OCI-LY7 (cell line): Measurements from ENCODE around the gene BRCA2. TPM values are rescaled to one million over a fixed set of nuclear protein-coding genes. Genes with fewer than 3 reads are reported as not detected.

ENCODE experiments used
- BruUV-seq: library from RNA; stranded (reverse); fragments of 400-500 nt; replicated peaks from 2 replicates; lab custom pipeline; 2021; lab: Mats Ljungman, UMichigan
- CTCF ChIA-PET: fragments of 300-600 bp; sonication (Branson Sonifier 250); formaldehyde crosslinking; loops from one replicate; lab custom pipeline; 2022; ENCODE audit warnings: antibody characterized with exemption; ENCODE audit not compliant: unreplicated experiment; lab: Charles Lee
- POLR2A ChIA-PET: fragments of 300-600 bp; sonication (Branson Sonifier 250); formaldehyde crosslinking; loops from one replicate; lab custom pipeline; 2022; ENCODE audit warnings: antibody characterized with exemption; lab: Charles Lee
- DNase-seq: peaks from one replicate; pipeline ENCODE4 v3.0.0-alpha.2; 2015; ENCODE audit warnings: low spot score
- H2AFZ ChIP-seq: fragments of 200-600 bp; sonication (generic), shearing (Covaris generic); 2 replicates; pipeline ENCODE4 v1.6.1; 2014; ENCODE audit warnings: mild to moderate bottlenecking, antibody characterized with exemption, low read length, moderate library complexity
- H3K27ac ChIP-seq: fragments of 200-600 bp; sonication (generic); 2 replicates; pipeline ENCODE4 v1.5.1; 2014; ENCODE audit warnings: mixed run types, low read depth, mild to moderate bottlenecking, moderate library complexity, low read length, inconsistent platforms; ENCODE audit not compliant: poor library complexity, severe bottlenecking
- H3K36me3 ChIP-seq: fragments of 200-600 bp; sonication (generic); 2 replicates; pipeline ENCODE4 v1.6.1; 2014; ENCODE audit warnings: mild to moderate bottlenecking, antibody characterized with exemption, low read length, moderate library complexity, mixed read lengths; ENCODE audit not compliant: insufficient read depth
- H3K4me1 ChIP-seq: fragments of 200-600 bp; sonication (generic); 2 replicates; pipeline ENCODE4 v1.5.1; 2014; ENCODE audit warnings: mild to moderate bottlenecking, low read length; ENCODE audit not compliant: insufficient read depth, poor library complexity, severe bottlenecking
- H3K4me2 ChIP-seq: fragments of 200-600 bp; sonication (generic); 2 replicates; pipeline ENCODE4 v1.6.1; 2014; ENCODE audit warnings: mild to moderate bottlenecking, low read length
- H3K4me3 ChIP-seq: fragments of 200-600 bp; sonication (generic); 2 replicates; pipeline ENCODE4 v1.5.1; 2014; ENCODE audit warnings: mild to moderate bottlenecking, low read depth, low read length; ENCODE audit not compliant: poor library complexity, severe bottlenecking
- H3K79me2 ChIP-seq: fragments of 200-600 bp; sonication (generic); 2 replicates; pipeline ENCODE4 v1.6.1; 2016; ENCODE audit warnings: low read depth, mild to moderate bottlenecking, low read length, moderate library complexity, mixed read lengths; ENCODE audit not compliant: insufficient read depth
- H3K9me2 ChIP-seq: fragments of 200-600 bp; sonication (generic); 2 replicates; pipeline ENCODE4 v1.6.1; 2016; ENCODE audit warnings: mild to moderate bottlenecking, low read length, mixed read lengths; ENCODE audit not compliant: insufficient read depth
- H3K9me3 ChIP-seq: fragments of 200-600 bp; sonication (generic); 2 replicates; pipeline ENCODE4 v1.6.1; 2014; ENCODE audit warnings: mild to moderate bottlenecking, mixed run types, low read length, mixed read lengths
- H4K20me1 ChIP-seq: fragments of 200-600 bp; sonication (generic); 2 replicates; pipeline ENCODE4 v1.6.1; 2014; ENCODE audit warnings: mild to moderate bottlenecking, antibody characterized with exemption, low read length, moderate library complexity, mixed read lengths; ENCODE audit not compliant: insufficient read depth
- CTCF ChIP-seq: fragments of 200-600 bp; sonication (generic); conservative IDR thresholded peaks from 2 replicates; pipeline ENCODE4 v1.5.1; 2014; ENCODE audit warnings: mild to moderate bottlenecking, antibody characterized with exemption, low read length, moderate library complexity, mixed read lengths
- EZH2phosphoT487 ChIP-seq: fragments of 200-600 bp; sonication (generic); IDR thresholded peaks from 2 replicates; pipeline ENCODE4 v1.6.1; 2018; ENCODE audit warnings: low read depth, borderline replicate concordance, mild to moderate bottlenecking, mixed run types, antibody characterized with exemption, low read length, moderate library complexity, mixed read lengths
- intact Hi-C: fragments of 100-400 bp; cut with micrococcal nuclease; formaldehyde crosslinking; loops from one replicate; pipeline ENCODE4 v1.10.0; 2022; ENCODE audit not compliant: unreplicated experiment
- total RNA-seq, 2 experiments: library from RNA; depleted of rRNA in 1 of 2; stranded (reverse); fragments of >200 nt in 1 of 2; shearing (Covaris generic) in 1 of 2; gene quantifications; 2 replicates each; pipeline ENCODE4 v1.2.3, GENCODE V29; 2014 to 2022

The BRCA2 gene
- total RNA-seq, 2 experiments from 2014 or later: 25.8 to 34.3 TPM

- H3K4me2 ChIP-seq: no peak overlapping the region
- no peaks in the 10 kb centered on the region for H3K79me2 ChIP-seq
- intact Hi-C loops: no loop called here
- no peaks in the 10 kb centered on the region for H4K20me1 ChIP-seq
- no peak overlapping the region for H3K27ac ChIP-seq
- H2AFZ ChIP-seq: no peak overlapping the region
- no TSS peak for BruUV-seq
- ChIA-PET POLR2A (interaction anchor here (0.7 to 1.3 kb wide), 5 partner anchors 9 to 308 kb away, joined by 3 to 4 read pairs (median 3); partner anchors contain the start of genes BRCA2 and ZAR1L), CTCF (no interaction called here)
- DNase-seq: no peak
- no peaks in the 10 kb centered on the region for H3K9me2 ChIP-seq
- H3K4me3 ChIP-seq: no peak overlapping the region
- H3K9me3 ChIP-seq: no peaks in the 10 kb centered on the region
- peaks cover 15% of the 10 kb centered on the region for H3K4me1 ChIP-seq
- no peaks in the 10 kb centered on the region for H3K36me3 ChIP-seq
- TF ChIP-seq CTCF (no peak), EZH2phosphoT487 (no peak)
Measured at GRCh38 chr13:32305646-32306045, 9.7 kb upstream of the BRCA2 start.

GRCh38 chr13:32309312-32310133 is 5.8 kb upstream of the BRCA2 start:
- Histone ChIP-seq H3K9me3 (no peaks in the 10 kb centered on the region), H4K20me1 (no peaks in the 10 kb centered on the region), H2AFZ (peak overlapping the region; percentile 76; the same call in 1 of the 2 replicates), H3K36me3 (no peaks in the 10 kb centered on the region), H3K27ac (no peak overlapping the region), H3K4me3 (no peak overlapping the region), H3K79me2 (no peaks in the 10 kb centered on the region), H3K4me2 (peak overlapping the region; percentile 22), H3K4me1 (peaks cover 19% of the 10 kb centered on the region), H3K9me2 (no peaks in the 10 kb centered on the region)
- ChIA-PET CTCF (no interaction called here), POLR2A (no interaction called here)
- intact Hi-C loops: loop anchor here (1.0 to 10.0 kb wide), 3 partner anchors 290 to 402 kb away; no protein-coding TSS in a partner anchor
- DNase-seq: peak; percentile 4
- TF ChIP-seq CTCF (no peak), EZH2phosphoT487 (no peak)
- no TSS peak for BruUV-seq
